Subcutaneous abdominal adipose tissue (tissue), 5 donors: ENCODE measurements around the gene ERLIN1.
"Not testable (repeated sequence)": the region's sequence is repeated elsewhere in the genome, so short reads cannot be mapped to it uniquely, and the experiment has no call there.

Source experiments
- H3K27ac ChIP-seq: one replicate; pipeline ENCODE4 v1.7.0; 2013; ENCODE audit warnings: low read depth, mild to moderate bottlenecking, inconsistent platforms, low read length, moderate library complexity
- H3K27me3 ChIP-seq, 5 donors: one replicate each; pipeline ENCODE4 v1.7.0; 2013; ENCODE audit warnings: low read length in 5 of 5, inconsistent platforms in 1 of 5; ENCODE audit not compliant: control insufficient read depth in 5 of 5, insufficient read depth in 4 of 5
- H3K36me3 ChIP-seq, 5 donors: one replicate each; pipeline ENCODE4 v1.7.0; 2013; ENCODE audit warnings: low read length in 5 of 5; ENCODE audit not compliant: control insufficient read depth in 5 of 5, insufficient read depth in 5 of 5
- H3K4me1 ChIP-seq, 5 donors: one replicate each; pipeline ENCODE4 v1.7.0; 2013; ENCODE audit warnings: low read length in 5 of 5, mild to moderate bottlenecking in 3 of 5, moderate library complexity in 1 of 5; ENCODE audit not compliant: control insufficient read depth in 5 of 5, insufficient read depth in 5 of 5
- H3K4me3 ChIP-seq, 5 donors: one replicate each; pipeline ENCODE4 v1.7.0; 2013; ENCODE audit warnings: low read length in 5 of 5, low read depth in 1 of 5
- H3K9ac ChIP-seq, 5 donors: one replicate each; pipeline ENCODE4 v1.7.0; 2013; ENCODE audit warnings: low read length in 5 of 5, mild to moderate bottlenecking in 4 of 5, moderate library complexity in 3 of 5
- H3K9me3 ChIP-seq, 5 donors: one replicate each; pipeline ENCODE4 v1.7.0; 2013; ENCODE audit warnings: low read length in 5 of 5; ENCODE audit not compliant: control insufficient read depth in 5 of 5
- donor health status: healthy.
- donor health status: healthy.
- donor health status: healthy.
- donor health status: healthy.
- donor health status: healthy.

ERLIN1 gene

GRCh38 chr10:100140070-100140469 is 45.8 kb downstream of the ERLIN1 start:
- no peaks in the 10 kb centered on the region for H3K9me3 ChIP-seq
- no peaks in the 10 kb centered on the region for H3K4me1 ChIP-seq
- H3K36me3 ChIP-seq = no peaks in the 10 kb centered on the region
- H3K27me3 ChIP-seq = no peaks in the 10 kb centered on the region
- no peak overlapping the region for H3K27ac ChIP-seq
- H3K9ac ChIP-seq = no peak overlapping the region
- H3K4me3 ChIP-seq = no peak overlapping the region

- Histone ChIP-seq H3K9ac (no peak overlapping the region), H3K27ac (no peak overlapping the region)
Measured at GRCh38 chr10:100138921-100139496, 46.8 kb downstream of the ERLIN1 start.

GRCh38 chr10:100135486-100135885 is 50.3 kb downstream of the ERLIN1 start:
- Histone ChIP-seq H3K27ac (no peak overlapping the region), H3K36me3 (no peaks in the 10 kb centered on the region), H3K4me1 (no peaks in the 10 kb centered on the region), H3K9ac (no peak overlapping the region), H3K9me3 (peaks cover 0 to 6% (median 4%) of the 10 kb centered on the region in 5 donors), H3K4me3 (no peak overlapping the region), H3K27me3 (peaks cover 0 to 2% (median 0%) of the 10 kb centered on the region in 5 donors)

More at GRCh38 chr10:100138921-100139496, 46.8 kb downstream of the ERLIN1 start:
- Histone ChIP-seq H3K36me3 (no peaks in the 10 kb centered on the region), H3K9me3 (peaks cover 0 to 6% (median 4%) of the 10 kb centered on the region in 5 donors), H3K4me1 (no peaks in the 10 kb centered on the region), H3K4me3 (no peak overlapping the region), H3K27me3 (no peaks in the 10 kb centered on the region)

GRCh38 chr10:100133801-100134200 is 52.0 kb downstream of the ERLIN1 start:
- H3K36me3 ChIP-seq = no peaks in the 10 kb centered on the region
- H3K9me3 ChIP-seq = peaks cover 0 to 6% (median 4%) of the 10 kb centered on the region in 5 donors
- peaks cover 0 to 3% (median 0%) of the 10 kb centered on the region in 5 donors for H3K4me1 ChIP-seq
- H3K9ac ChIP-seq = no peak overlapping the region
- H3K27me3 ChIP-seq = peaks cover 0 to 7% (median 0%) of the 10 kb centered on the region in 5 donors
- no peak overlapping the region for H3K27ac ChIP-seq
- no peak overlapping the region for H3K4me3 ChIP-seq

- Histone ChIP-seq H3K27ac (no peak overlapping the region), H3K4me3 (no peak overlapping the region), H3K36me3 (no peaks in the 10 kb centered on the region), H3K4me1 (peaks cover 0 to 8% (median 0%) of the 10 kb centered on the region in 5 donors), H3K27me3 (peaks cover 0 to 7% (median 0%) of the 10 kb centered on the region in 5 donors), H3K9ac (no peak overlapping the region), H3K9me3 (peaks cover 0 to 6% (median 4%) of the 10 kb centered on the region in 5 donors)
Measured at GRCh38 chr10:100132427-100132826, 53.4 kb downstream of the ERLIN1 start.

- Histone ChIP-seq H3K4me3 (no peak overlapping the region), H3K36me3 (no peaks in the 10 kb centered on the region), H3K27ac (no peak overlapping the region), H3K9ac (no peak overlapping the region), H3K9me3 (peaks cover 0 to 6% (median 4%) of the 10 kb centered on the region in 5 donors), H3K27me3 (peaks cover 0 to 7% (median 0%) of the 10 kb centered on the region in 5 donors), H3K4me1 (peaks cover 0 to 8% (median 0%) of the 10 kb centered on the region in 5 donors)
Measured at GRCh38 chr10:100131571-100131970, 54.3 kb downstream of the ERLIN1 start.

GRCh38 chr10:100130831-100131230 is 55.0 kb downstream of the ERLIN1 start:
- Histone ChIP-seq H3K4me3 (no peak overlapping the region), H3K36me3 (no peaks in the 10 kb centered on the region)

GRCh38 chr10:100129424-100129823 is 56.4 kb downstream of the ERLIN1 start:
- H3K9me3 ChIP-seq = peaks cover 0 to 2% (median 0%) of the 10 kb centered on the region in 5 donors
- H3K4me3 ChIP-seq = no peak overlapping the region
- no peaks in the 10 kb centered on the region for H3K36me3 ChIP-seq
- no peak overlapping the region for H3K27ac ChIP-seq
- H3K27me3 ChIP-seq = peaks cover 0 to 7% (median 0%) of the 10 kb centered on the region in 5 donors
- H3K9ac ChIP-seq = no peak overlapping the region
- H3K4me1 ChIP-seq = peaks cover 0 to 8% (median 0%) of the 10 kb centered on the region in 5 donors

More at GRCh38 chr10:100130831-100131230, 55.0 kb downstream of the ERLIN1 start:
- Histone ChIP-seq H3K9me3 (peaks cover 0 to 6% (median 4%) of the 10 kb centered on the region in 5 donors), H3K9ac (no peak overlapping the region), H3K27me3 (peaks cover 0 to 7% (median 0%) of the 10 kb centered on the region in 5 donors), H3K27ac (no peak overlapping the region), H3K4me1 (peaks cover 0 to 8% (median 0%) of the 10 kb centered on the region in 5 donors)

GRCh38 chr10:100128951-100129350 is 56.9 kb downstream of the ERLIN1 start:
- Histone ChIP-seq H3K27me3 (peaks cover 0 to 7% (median 0%) of the 10 kb centered on the region in 5 donors), H3K36me3 (no peaks in the 10 kb centered on the region), H3K9ac (no peak overlapping the region), H3K4me3 (no peak overlapping the region), H3K4me1 (peaks cover 0 to 8% (median 0%) of the 10 kb centered on the region in 5 donors), H3K27ac (no peak overlapping the region), H3K9me3 (no peaks in the 10 kb centered on the region)

- H3K27me3 ChIP-seq, H3K27ac ChIP-seq, H3K36me3 ChIP-seq, H3K9me3 ChIP-seq, H3K9ac ChIP-seq, H3K4me1 ChIP-seq, H3K4me3 ChIP-seq: not testable (repeated sequence)
Measured at GRCh38 chr10:100125335-100125734, 60.5 kb downstream of the ERLIN1 start.
